Measurements from ENCODE around the gene ZNF2.

The ZNF2 gene

GRCh38 chr2:95149397-95149984, 16.1 kb upstream of the ZNF2 start:
- no peak overlapping the region for H3K4me3 ChIP-seq (ENCODE audit: low read depth, low read length)
- TF ChIP-seq CTCF (IDR thresholded peaks at IDR 0.05; ENCODE audit: borderline replicate concordance, insufficient read depth, low read depth, low read length): no peak

GRCh38 chr2:95158441-95158840, 7.2 kb upstream of the ZNF2 start:
- no peak for TF ChIP-seq CTCF (IDR thresholded peaks at IDR 0.05; ENCODE audit: borderline replicate concordance, insufficient read depth, low read depth, low read length)
- H3K4me3 ChIP-seq (ENCODE audit: low read depth, low read length): peak overlapping the region; percentile 60

- no peak for TF ChIP-seq CTCF (IDR thresholded peaks at IDR 0.05; ENCODE audit: borderline replicate concordance, insufficient read depth, low read depth, low read length)
- H3K4me3 ChIP-seq (ENCODE audit: low read depth, low read length): peak overlapping the region; percentile 60
Measured at GRCh38 chr2:95158891-95159619, 6.6 kb upstream of the ZNF2 start.

GRCh38 chr2:95159690-95160449, 5.7 kb upstream of the ZNF2 start, which contains the start of gene ZNF514:
Gene ZNF514 (minus strand): TSS chr2:95159848. CDS start chr2:95153253, 6,595 bp downstream.
- TF ChIP-seq CTCF (IDR thresholded peaks at IDR 0.05; ENCODE audit: borderline replicate concordance, insufficient read depth, low read depth, low read length): no peak
- peak within 1 kb of the TSS; percentile 60 for H3K4me3 ChIP-seq (ENCODE audit: low read depth, low read length)

- TF ChIP-seq CTCF (IDR thresholded peaks at IDR 0.05; ENCODE audit: borderline replicate concordance, insufficient read depth, low read depth, low read length): no peak
- H3K4me3 ChIP-seq (ENCODE audit: low read depth, low read length): peak overlapping the region; percentile 83
Measured at GRCh38 chr2:95165030-95165370, 609 bp upstream of the ZNF2 start.

GRCh38 chr2:95166065-95166763, 605 bp downstream of the ZNF2 start:
- no peak for TF ChIP-seq CTCF (IDR thresholded peaks at IDR 0.05; ENCODE audit: borderline replicate concordance, insufficient read depth, low read depth, low read length)
- H3K4me3 ChIP-seq (ENCODE audit: low read depth, low read length): peak overlapping the region; percentile 83

Measured in GM12875 (cell line).